DMS53 treated with DMSO at 0.1 percent for 48 hours (cell line): ENCODE results near the gene RPRML.

Experiments used
- DNase-seq: peaks from one replicate; lab custom pipeline; 2025; ENCODE audit not compliant: unreplicated experiment; lab: John Stamatoyannopoulos, UW

The RPRML gene

DNA sequence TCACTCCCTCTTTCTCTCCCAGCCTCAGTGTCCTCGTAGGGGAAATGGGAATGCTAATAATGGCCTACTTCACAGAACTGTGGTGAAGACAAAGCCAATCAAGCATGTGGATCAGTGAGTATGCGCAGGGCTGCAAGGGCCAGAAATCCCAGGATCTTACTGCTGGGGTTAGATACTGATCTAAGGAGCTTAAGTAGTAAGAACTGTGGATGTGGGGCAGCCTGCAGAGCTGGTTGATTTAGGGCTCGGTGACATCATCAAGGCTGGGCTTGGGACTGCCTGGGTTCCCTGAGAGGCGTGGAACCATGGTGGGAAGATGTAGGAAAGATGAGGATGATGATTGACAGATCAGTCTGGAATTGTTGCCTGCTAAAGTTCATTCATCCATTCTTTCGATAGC, 30.5 kb downstream of the RPRML start:
- DNase-seq: no peak

DNA sequence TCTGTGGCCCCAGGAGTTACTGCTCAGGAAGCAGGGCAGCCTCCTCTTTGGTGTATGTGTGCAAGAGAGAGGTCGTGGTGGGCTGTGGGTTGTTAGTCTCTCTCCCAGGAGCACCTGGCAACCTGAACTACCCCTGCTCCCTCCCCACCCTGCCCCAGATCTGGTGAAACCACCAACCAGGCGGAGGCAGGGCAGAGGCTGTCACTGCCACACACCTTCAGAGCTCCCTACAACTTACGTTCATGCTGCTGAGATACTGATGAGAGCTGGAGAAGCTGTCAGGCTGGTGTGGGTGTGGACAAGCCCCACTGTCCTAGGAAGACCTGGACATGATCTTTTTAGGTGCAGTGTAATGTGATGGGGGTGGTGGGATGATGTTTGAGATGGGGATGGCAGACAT, 31.8 kb downstream of the RPRML start:
- DNase-seq: no peak

DNA sequence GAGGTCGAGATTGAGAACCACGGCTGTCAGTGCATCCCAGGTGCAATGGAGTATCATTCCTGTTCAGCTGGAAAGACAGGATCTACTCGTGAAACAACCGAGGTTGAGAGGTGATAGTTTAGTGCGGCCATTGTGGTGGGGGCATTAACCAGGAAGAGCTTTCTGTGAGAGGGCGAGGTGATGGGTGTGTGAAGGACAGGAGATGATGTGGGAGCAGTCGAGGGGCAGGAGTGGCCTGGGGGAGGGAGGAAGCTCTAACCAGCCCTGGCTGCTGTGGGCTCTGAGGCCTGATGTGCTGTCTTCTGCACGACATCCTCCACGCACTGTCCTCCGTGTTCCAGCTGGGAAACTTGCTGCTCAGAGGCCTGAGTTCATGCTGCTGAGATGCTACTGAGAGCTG, 34.1 kb downstream of the RPRML start:
- peak; percentile 41 for DNase-seq

DNA sequence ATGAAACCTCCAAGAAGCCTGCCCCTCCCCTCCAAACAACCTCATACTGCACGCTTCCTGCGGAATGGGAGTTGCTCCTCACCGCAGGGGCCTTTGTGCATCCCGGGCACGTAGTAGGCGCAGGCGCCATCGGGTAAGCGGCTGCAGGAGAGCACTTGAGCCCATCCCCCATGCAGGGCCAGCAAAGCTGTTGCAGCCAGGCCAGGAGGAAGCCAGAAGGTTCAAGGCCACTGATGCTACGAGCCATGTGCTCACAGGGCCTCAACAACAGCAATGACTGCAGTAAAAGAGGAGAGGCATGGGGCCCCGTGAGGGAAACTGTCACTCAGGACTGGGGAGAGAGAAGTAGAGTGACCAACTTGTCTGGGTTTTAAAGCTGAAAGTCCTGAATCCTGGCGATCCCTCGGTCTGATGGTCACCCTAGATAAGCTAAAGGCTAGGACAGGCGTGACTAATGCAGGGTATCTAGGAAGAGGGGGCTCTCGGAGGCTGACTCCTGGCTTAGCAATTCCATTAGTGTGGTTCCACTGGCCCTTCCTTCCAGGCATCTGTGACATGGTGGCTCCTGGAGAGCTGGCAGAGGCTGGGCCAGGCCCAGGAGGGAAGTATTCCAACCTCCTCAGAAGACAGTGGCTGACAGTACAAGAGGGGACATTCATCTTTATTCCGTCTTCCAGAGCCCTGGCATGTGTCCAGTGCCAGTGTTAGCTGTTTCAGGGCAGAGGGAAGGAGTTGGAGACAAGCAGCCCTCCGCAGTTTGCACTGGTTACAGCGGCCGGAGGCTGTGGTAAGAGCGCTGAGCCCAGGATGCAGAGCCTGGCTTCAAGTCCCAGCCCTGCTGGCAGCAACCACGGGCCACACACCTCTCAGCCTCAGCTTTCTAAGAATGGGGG, 35.3 kb downstream of the RPRML start:
- peak; percentile 35 for DNase-seq

DNA sequence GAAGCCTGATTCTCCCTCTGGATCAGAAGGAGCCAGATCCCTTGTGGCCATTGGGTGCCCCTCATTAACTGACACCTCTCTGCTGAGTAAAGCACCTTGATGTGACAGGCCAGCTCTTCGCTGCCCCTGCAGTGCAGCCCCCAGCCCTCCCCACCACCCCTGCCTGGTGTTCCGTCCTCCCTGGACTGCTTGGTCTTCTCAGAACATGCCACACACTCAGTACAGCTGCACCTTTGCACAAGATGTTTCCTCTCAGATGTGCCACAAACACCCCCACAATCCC, 35.9 kb downstream of the RPRML start:
- no peak for DNase-seq

DNA sequence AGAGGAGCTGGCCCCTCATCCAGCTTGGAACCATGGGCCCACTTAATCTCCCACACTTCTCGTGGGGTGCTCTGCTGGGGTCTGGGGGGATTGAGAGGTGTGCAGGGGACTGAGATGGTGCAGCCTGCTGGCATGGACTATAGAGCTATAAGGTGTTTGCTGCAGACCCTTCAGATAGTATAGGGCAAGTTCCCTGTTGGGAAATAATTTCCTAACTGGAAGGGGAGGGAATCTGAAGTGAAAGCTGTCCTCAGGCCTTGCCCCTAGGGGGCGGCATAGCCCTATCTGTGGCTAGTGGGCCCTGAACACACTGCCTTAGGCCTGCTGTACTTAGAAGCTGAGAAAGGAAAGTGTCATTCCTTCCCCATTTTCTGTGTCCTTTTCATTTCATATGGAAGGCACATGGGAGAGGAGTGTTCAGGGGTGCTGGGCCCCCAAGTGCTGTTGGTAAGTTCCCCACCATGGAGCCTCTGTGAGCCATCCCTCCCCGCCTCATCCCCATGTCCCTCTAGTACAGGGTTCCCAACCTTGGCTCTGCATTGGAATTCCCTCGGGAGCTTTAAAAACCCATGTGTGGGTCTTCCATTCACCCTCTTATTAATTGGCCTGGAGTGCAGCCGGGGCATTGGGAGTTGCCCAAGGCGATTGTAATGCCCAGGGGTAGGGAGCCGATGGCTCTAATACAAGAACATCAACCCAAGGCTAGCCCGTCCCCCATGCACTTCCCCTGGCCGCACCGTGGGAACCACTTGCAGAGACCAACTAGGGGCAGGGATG, 36.4 kb downstream of the RPRML start:
- DNase-seq: peak; percentile 80

DNA sequence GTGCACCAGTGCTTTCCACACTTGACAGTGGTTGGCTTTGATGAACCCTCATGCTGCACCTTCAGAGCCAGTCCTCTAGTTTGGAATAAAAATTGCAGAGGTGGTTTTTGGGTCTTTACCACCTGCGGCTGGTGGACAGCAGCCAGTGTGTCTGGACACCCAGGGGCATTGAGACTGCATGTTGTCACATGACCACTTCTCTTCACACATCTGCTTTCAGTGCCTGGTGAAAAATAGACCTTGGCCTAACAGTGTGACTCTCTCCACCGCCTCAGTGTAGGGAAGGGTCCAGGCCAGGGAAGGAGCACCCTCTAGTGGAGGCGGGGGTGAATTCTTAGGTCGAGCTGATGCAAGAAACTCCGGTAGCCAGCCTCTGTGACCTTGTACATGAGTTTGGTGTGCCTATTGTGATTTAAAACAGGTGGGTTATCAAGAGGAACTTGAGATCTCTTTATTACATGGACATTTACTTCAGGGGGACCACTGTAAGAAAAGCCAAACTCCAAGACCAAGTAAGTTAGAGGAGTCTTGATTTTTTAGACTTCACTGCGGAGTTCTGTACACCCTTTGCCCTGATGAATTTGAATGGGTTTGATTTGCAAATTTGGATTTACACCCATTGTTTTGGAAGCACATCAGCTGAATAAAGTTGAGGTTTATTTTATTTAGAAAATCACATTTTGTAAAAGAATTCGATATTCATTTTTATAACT, 38.2 kb downstream of the RPRML start:
- peak; percentile 94 for DNase-seq

DNA sequence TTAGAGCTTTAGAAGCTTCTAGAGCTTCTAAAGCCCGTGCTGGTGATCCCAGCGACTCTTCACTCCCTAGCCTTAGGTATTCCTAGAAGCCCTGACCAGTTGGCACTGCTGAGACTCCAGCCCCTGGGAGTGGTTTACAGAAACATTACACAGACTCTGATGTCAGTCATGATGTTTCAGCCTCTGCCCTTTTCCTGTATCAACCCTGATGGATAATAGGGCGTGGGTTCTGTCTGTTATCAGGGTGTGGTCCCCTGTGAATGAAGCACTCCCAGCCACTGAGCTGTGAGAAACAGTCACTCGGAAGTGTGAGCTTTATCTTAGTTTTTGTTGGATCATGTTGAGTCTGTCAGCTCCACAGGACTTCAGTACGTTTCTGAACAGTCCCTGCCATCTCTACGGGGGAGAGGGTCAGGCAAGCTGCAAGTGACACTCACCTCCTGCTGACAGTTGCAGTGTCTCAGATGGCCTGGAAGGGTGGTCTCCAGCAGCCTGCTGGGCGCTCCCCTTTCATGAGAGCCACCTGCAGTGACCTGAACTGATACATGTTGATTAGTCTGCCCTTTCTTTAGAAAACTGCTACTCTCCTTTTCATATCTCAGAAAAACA, 43.3 kb downstream of the RPRML start:
- DNase-seq: no peak

DNA sequence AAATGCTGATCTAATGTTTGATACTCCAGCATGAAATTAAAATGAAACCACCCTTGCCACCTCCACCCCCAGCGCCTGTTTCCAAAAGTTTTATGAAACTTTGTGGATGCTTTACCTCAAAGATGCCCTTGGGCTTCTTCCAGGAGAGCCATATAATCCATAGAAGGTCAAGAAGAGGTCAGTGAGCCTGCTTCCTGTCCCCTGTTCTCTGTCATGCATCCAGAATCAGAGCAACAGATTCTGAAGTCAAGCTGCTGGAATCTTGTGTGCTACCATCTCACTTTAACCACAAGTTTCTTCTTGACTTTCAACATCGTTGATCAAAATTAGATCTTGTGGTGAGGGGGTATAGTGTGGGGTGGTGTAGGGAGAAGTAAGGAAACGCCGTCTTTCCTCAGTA, 47.5 kb downstream of the RPRML start:
- DNase-seq: no peak

DNA sequence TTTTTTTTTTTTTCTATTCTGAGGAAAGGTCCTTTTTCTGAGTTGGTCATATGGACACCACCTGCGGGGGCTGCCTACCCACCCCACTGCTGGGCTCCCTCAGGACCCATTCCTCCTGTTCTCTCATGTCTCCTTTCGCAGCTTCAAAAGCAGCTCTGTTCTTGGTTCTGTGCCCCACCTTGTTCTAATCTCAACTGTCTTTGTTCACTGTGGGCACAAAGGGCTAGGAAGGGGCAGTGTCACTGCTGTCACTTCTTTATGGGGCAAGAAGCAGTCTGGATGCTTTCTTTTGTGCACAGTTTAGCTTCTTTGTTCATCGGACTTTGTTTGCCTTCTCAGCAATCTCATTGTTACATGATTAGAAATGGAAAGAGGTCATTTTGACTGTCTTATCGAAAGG, 49.0 kb downstream of the RPRML start:
- no peak for DNase-seq

DNA sequence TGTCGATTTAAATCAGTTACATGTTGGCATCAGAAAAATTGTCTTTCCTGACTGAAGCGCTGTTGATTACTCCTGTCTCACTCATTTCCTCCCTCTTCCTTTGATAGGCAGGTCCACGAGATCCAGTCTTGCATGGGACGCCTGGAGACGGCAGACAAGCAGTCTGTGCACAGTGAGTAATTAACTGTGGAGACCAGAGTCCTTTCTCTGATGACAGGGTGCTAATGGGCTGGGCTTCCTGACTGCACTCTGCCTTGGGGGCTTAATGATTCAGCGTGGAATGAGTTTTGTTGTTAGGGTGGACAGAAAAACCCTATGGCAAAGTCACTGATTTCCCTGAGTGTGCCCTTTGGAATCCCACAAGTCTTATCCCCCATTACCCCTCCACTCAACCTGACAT, 49.6 kb downstream of the RPRML start:
- no peak for DNase-seq

DNA sequence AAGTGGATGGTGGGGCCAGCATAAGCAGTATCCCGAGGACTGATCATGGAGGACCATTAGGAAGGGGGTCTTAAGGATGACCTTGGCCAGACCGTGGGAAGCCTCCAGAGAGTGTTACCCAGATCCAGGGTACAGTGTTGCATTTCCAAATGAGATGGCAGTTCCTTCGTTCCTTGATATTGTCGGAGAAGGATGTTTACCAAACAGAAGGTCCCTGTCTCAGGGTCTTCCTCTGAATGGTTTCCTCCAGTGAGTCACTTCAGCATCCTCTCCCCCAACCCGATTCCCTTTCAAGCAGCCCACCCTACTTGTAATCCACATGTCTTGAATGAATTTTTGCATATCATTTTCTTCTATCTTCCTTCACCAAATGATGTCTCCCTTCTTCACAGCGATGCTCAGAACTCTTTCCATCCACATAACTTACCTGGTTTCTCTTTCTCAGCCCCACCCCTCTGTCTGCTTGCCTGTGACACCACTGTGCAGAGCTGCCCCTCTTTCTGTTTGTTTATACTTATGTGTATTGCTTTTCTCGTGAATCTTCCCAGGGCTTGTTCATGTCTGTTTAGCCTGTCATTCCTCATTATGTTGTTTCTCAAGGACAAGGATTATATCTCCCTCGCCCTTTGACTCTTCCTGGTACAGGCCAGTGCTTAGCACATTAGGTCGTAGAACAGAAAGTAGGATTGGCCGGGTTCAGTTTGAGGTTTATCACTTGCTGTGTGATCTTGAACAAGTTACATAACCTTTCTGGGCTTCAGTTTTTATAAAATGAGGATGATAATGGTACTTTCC, 50.4 kb downstream of the RPRML start:
- DNase-seq: no peak
